ENCODE measurements around the gene TLL2. TPM values are rescaled to one million over a fixed set of nuclear protein-coding genes. Genes with fewer than 3 reads are reported as not detected.

Gene TLL2
- total RNA-seq, 2 experiments from 2014 or later = 0.05 TPM; not detected in 1

Other genes with a start within 250 kb of the TLL2 start
- not detected for gene BLNK, start 242.4 kb downstream of the TLL2 start, total RNA-seq
- gene DNTT, start 209.5 kb downstream of the TLL2 start, total RNA-seq = not detected
- gene OPALIN, start 154.9 kb downstream of the TLL2 start, total RNA-seq = not detected
- 10 to 100 TPM; 75.6 to 79.7 TPM for gene TM9SF3, start 73.1 kb upstream of the TLL2 start, total RNA-seq
- 1 to 10 TPM; 3.4 to 4.3 TPM for gene PIK3AP1, start 206.6 kb upstream of the TLL2 start, total RNA-seq

All from activated CD4-positive, alpha-beta memory T cell treated with anti-CD3 and anti-CD28 coated beads for 36 hours (primary cell).